Rectal smooth muscle tissue (tissue), 1 donor: Measurements from ENCODE around the gene ADAMTS4.

Source experiments
- H3K27ac ChIP-seq: one replicate; pipeline ENCODE4 v1.7.0; 2013; ENCODE audit warnings: low read depth, low read length, inconsistent platforms
- H3K27me3 ChIP-seq: one replicate; pipeline ENCODE4 v1.7.0; 2013; ENCODE audit warnings: low read length; ENCODE audit not compliant: control insufficient read depth, insufficient read depth
- H3K36me3 ChIP-seq: one replicate; pipeline ENCODE4 v1.7.0; 2013; ENCODE audit warnings: low read length; ENCODE audit not compliant: control insufficient read depth, insufficient read depth
- H3K4me1 ChIP-seq: one replicate; pipeline ENCODE4 v1.7.0; 2013; ENCODE audit warnings: low read length; ENCODE audit not compliant: control insufficient read depth, insufficient read depth
- H3K4me3 ChIP-seq: one replicate; pipeline ENCODE4 v1.7.0; 2013; ENCODE audit warnings: low read length
- H3K9ac ChIP-seq: one replicate; pipeline ENCODE4 v1.7.0; 2013; ENCODE audit warnings: low read length

ADAMTS4 gene

GRCh38 chr1:161198897-161199431 is at the start of gene ADAMTS4:
Gene ADAMTS4 (minus strand): TSS chr1:161199054. CDS start chr1:161198627, 427 bp downstream.
- peak within 1 kb of the TSS; percentile 57 for H3K4me3 ChIP-seq
- no peaks in the 10 kb centered on the region for H3K36me3 ChIP-seq
- peak within 1 kb of the TSS; percentile 98 for H3K27ac ChIP-seq
- peaks cover 44% of the 10 kb centered on the region for H3K4me1 ChIP-seq
- H3K9ac ChIP-seq, result no peak within 1 kb of the TSS
- no peaks in the 10 kb centered on the region for H3K27me3 ChIP-seq

- H3K4me1 ChIP-seq, result no peaks in the 10 kb centered on the region
- no peak overlapping the region for H3K9ac ChIP-seq
- no peaks in the 10 kb centered on the region for H3K36me3 ChIP-seq
- no peak overlapping the region for H3K27ac ChIP-seq
- H3K27me3 ChIP-seq, result no peaks in the 10 kb centered on the region
- H3K4me3 ChIP-seq, result no peak overlapping the region
These were observed 46.0 kb upstream of the ADAMTS4 start for GRCh38 chr1:161244888-161245287.

GRCh38 chr1:161242313-161242712 is 43.5 kb upstream of the ADAMTS4 start:
- H3K36me3 ChIP-seq, result no peaks in the 10 kb centered on the region
- no peak overlapping the region for H3K27ac ChIP-seq
- H3K4me1 ChIP-seq, result no peaks in the 10 kb centered on the region
- H3K27me3 ChIP-seq, result no peaks in the 10 kb centered on the region
- no peak overlapping the region for H3K4me3 ChIP-seq
- no peak overlapping the region for H3K9ac ChIP-seq

- H3K36me3 ChIP-seq, result no peaks in the 10 kb centered on the region
- H3K27ac ChIP-seq, result no peak overlapping the region
These were observed 42.8 kb upstream of the ADAMTS4 start for GRCh38 chr1:161241682-161242081.

GRCh38 chr1:161238039-161238473 is 39.2 kb upstream of the ADAMTS4 start, which contains the start of gene NR1I3:
Gene NR1I3 (minus strand): TSS chr1:161238203. CDS start chr1:161236565, 1,638 bp downstream.
- H3K9ac ChIP-seq, result no peak within 1 kb of the TSS
- no peaks in the 10 kb centered on the region for H3K36me3 ChIP-seq
- H3K4me1 ChIP-seq, result no peaks in the 10 kb centered on the region
- H3K27me3 ChIP-seq, result no peaks in the 10 kb centered on the region
- H3K4me3 ChIP-seq, result no peak within 1 kb of the TSS
- no peak within 1 kb of the TSS for H3K27ac ChIP-seq

More at GRCh38 chr1:161241682-161242081, 42.8 kb upstream of the ADAMTS4 start:
- no peak overlapping the region for H3K9ac ChIP-seq
- H3K4me1 ChIP-seq, result no peaks in the 10 kb centered on the region
- H3K4me3 ChIP-seq, result no peak overlapping the region
- no peaks in the 10 kb centered on the region for H3K27me3 ChIP-seq

GRCh38 chr1:161235957-161236775 is 37.3 kb upstream of the ADAMTS4 start:
- Histone ChIP-seq H3K4me3 (no peak overlapping the region), H3K27ac (no peak overlapping the region), H3K9ac (no peak overlapping the region), H3K27me3 (no peaks in the 10 kb centered on the region), H3K4me1 (no peaks in the 10 kb centered on the region), H3K36me3 (no peaks in the 10 kb centered on the region)

GRCh38 chr1:161233102-161233501 is 34.2 kb upstream of the ADAMTS4 start:
- Histone ChIP-seq H3K4me1 (no peaks in the 10 kb centered on the region), H3K27me3 (no peaks in the 10 kb centered on the region), H3K36me3 (peaks cover 12% of the 10 kb centered on the region), H3K27ac (no peak overlapping the region), H3K4me3 (no peak overlapping the region), H3K9ac (no peak overlapping the region)

GRCh38 chr1:161230762-161231161 is 31.9 kb upstream of the ADAMTS4 start:
- Histone ChIP-seq H3K36me3 (peaks cover 14% of the 10 kb centered on the region), H3K9ac (no peak overlapping the region), H3K27me3 (no peaks in the 10 kb centered on the region), H3K4me1 (peaks cover 15% of the 10 kb centered on the region), H3K4me3 (no peak overlapping the region), H3K27ac (no peak overlapping the region)

GRCh38 chr1:161229896-161230295 is 31.0 kb upstream of the ADAMTS4 start:
- H3K27me3 ChIP-seq, result no peaks in the 10 kb centered on the region
- peaks cover 15% of the 10 kb centered on the region for H3K4me1 ChIP-seq
- H3K36me3 ChIP-seq, result peaks cover 14% of the 10 kb centered on the region
- H3K4me3 ChIP-seq, result no peak overlapping the region
- H3K27ac ChIP-seq, result no peak overlapping the region
- no peak overlapping the region for H3K9ac ChIP-seq

GRCh38 chr1:161228032-161228431 is 29.2 kb upstream of the ADAMTS4 start:
- Histone ChIP-seq H3K4me1 (peaks cover 15% of the 10 kb centered on the region), H3K27ac (no peak overlapping the region), H3K36me3 (peaks cover 14% of the 10 kb centered on the region), H3K4me3 (no peak overlapping the region), H3K9ac (no peak overlapping the region), H3K27me3 (no peaks in the 10 kb centered on the region)

- Histone ChIP-seq H3K4me3 (peak overlapping the region; percentile 99), H3K9ac (no peak overlapping the region), H3K36me3 (peaks cover 14% of the 10 kb centered on the region), H3K4me1 (peaks cover 15% of the 10 kb centered on the region), H3K27me3 (no peaks in the 10 kb centered on the region), H3K27ac (peak overlapping the region; percentile 21)
These were observed 28.5 kb upstream of the ADAMTS4 start for GRCh38 chr1:161227196-161227871.

GRCh38 chr1:161226759-161227158 is 27.9 kb upstream of the ADAMTS4 start:
- Histone ChIP-seq H3K4me1 (peaks cover 15% of the 10 kb centered on the region), H3K4me3 (peak overlapping the region; percentile 99), H3K27ac (peak overlapping the region; percentile 86)

More at GRCh38 chr1:161226759-161227158, 27.9 kb upstream of the ADAMTS4 start:
- Histone ChIP-seq H3K9ac (peak overlapping the region; percentile 26), H3K27me3 (no peaks in the 10 kb centered on the region), H3K36me3 (peaks cover 14% of the 10 kb centered on the region)
